OCI-LY1 (cell line): ENCODE measurements around the gene CPEB4.

Source experiments
- CTCF ChIP-seq: fragments of 200-600 bp; sonication (generic), shearing (Covaris generic); IDR thresholded peaks from 2 replicates; pipeline ENCODE4 v1.5.1; 2017; ENCODE audit warnings: mild to moderate bottlenecking, antibody characterized with exemption, low read length, moderate library complexity, mixed read lengths
- EZH2 ChIP-seq: fragments of 200-600 bp; sonication (generic), shearing (Covaris generic); IDR thresholded peaks from 2 replicates; pipeline ENCODE4 v1.8.0; 2017; ENCODE audit warnings: borderline replicate concordance, mixed run types, mild to moderate bottlenecking, antibody characterized with exemption, low read length, moderate library complexity, mixed read lengths

DNA sequence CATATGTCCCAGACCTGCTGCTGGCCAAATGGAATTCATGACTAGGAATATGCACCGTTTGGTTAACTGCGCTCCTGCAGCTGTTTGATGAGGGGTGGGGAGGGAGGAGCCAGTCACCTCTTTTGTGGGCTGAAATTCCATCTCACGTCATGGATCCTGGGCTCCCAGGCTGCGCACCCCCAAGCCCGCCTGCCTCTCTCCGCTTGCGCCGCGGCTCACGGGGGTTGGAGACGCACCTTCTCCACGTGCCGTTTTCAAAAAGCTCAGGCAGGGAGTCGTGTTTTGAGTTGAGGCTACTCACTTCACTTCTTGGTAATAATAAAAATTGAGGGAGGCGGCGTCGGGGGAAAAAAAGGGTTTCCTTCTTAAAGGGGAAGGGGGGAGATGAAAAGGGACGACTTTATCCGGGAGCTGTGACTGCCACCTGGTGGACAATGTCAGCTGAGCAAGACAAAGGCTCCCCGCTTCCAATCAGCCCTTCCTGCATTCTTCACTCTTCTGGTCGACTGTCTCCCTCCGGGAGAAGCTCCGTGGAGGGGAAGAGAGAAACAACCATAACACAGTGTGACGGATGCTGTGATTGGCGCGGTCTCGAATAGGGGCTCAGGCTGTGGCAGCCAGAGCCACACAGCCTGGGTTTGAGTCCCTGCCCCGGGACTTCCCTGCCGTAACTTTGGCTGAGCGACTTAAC lies 84.9 kb downstream of the CPEB4 start:
- TF ChIP-seq CTCF (peak; percentile 88), EZH2 (no peak)
